Chondrocyte (in vitro differentiated cells): ENCODE results near the gene SEC11C. TPM values are rescaled to one million over a fixed set of nuclear protein-coding genes. Genes with fewer than 3 reads are reported as not detected.
"Not testable (repeated sequence)": the region's sequence is repeated elsewhere in the genome, so short reads cannot be mapped to it uniquely, and the experiment has no call there.

Experiments
- DNase-seq: peaks from one replicate; pipeline ENCODE4 v3.0.0; 2021; ENCODE audit warnings: mixed read lengths, low spot score
- H3K27ac Mint-ChIP-seq: one replicate; pipeline ENCODE4 v1.8.0; 2021; ENCODE audit warnings: mild to moderate bottlenecking, moderate library complexity, mixed read lengths; ENCODE audit not compliant: unreplicated experiment
- H3K27me3 Mint-ChIP-seq: 2 replicates; pipeline ENCODE4 v1.8.0; 2021; ENCODE audit warnings: low read depth, mixed read lengths
- H3K36me3 Mint-ChIP-seq: 2 replicates; pipeline ENCODE4 v1.8.0; 2021; ENCODE audit warnings: low read depth, mixed read lengths
- H3K4me1 Mint-ChIP-seq: 2 replicates; pipeline ENCODE4 v1.8.0; 2021; ENCODE audit warnings: low read depth, mild to moderate bottlenecking, mixed read lengths
- H3K4me3 Mint-ChIP-seq: one replicate; pipeline ENCODE4 v1.8.0; 2021; ENCODE audit warnings: mild to moderate bottlenecking, moderate library complexity, mixed read lengths; ENCODE audit not compliant: unreplicated experiment
- H3K9me3 Mint-ChIP-seq: 2 replicates; pipeline ENCODE4 v1.8.0; 2021; ENCODE audit warnings: low read depth, mixed read lengths
- CTCF ChIP-seq: fragments of 200-600 bp; sonication (generic); IDR thresholded peaks from 2 replicates; pipeline ENCODE4 v1.5.0; 2021; ENCODE audit warnings: antibody characterized with exemption, mild to moderate bottlenecking, moderate library complexity
- total RNA-seq: library from RNA; stranded (reverse); gene quantifications from 3 replicates; pipeline ENCODE4 v1.2.1, GENCODE V29; 2021

Gene SEC11C
- total RNA-seq, 1 donor from 2014 or later: 27.6 TPM

- peaks cover 22% of the 10 kb centered on the region for H3K4me1 Mint-ChIP-seq
- TF ChIP-seq CTCF: no peak
- no peak for DNase-seq
- peaks cover 4% of the 10 kb centered on the region for H3K27me3 Mint-ChIP-seq
- H3K27ac Mint-ChIP-seq: no peak overlapping the region
- no peak overlapping the region for H3K4me3 Mint-ChIP-seq
- no peaks in the 10 kb centered on the region for H3K36me3 Mint-ChIP-seq
- no peaks in the 10 kb centered on the region for H3K9me3 Mint-ChIP-seq
Measured at GRCh38 chr18:59141294-59142068, 1.8 kb downstream of the SEC11C start.

DNA sequence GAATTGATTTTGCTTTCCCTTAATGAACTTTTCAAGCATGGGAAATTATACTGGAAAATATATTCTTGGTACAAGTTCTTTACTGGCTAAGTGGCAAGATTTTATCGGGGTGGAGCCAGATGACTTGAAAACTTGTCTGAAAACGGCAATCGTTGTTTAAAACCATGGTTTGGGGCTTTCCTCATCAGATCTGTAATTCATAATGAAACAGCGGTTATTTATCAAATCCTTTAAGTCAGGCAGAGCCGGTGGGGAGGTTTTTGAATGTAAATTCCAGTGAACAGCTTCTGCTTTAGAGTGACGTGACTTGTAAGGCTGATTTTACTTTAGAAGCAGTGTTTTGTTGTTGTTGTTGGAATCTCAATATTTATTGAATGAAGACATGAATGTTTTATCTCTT, 2.6 kb downstream of the SEC11C start:
- no peak for DNase-seq
- no peak for TF ChIP-seq CTCF
- H3K27ac Mint-ChIP-seq: no peak overlapping the region
- no peaks in the 10 kb centered on the region for H3K9me3 Mint-ChIP-seq
- H3K4me1 Mint-ChIP-seq: peaks cover 22% of the 10 kb centered on the region
- no peaks in the 10 kb centered on the region for H3K27me3 Mint-ChIP-seq
- no peak overlapping the region for H3K4me3 Mint-ChIP-seq
- no peaks in the 10 kb centered on the region for H3K36me3 Mint-ChIP-seq

- peaks cover 22% of the 10 kb centered on the region for H3K4me1 Mint-ChIP-seq
- H3K9me3 Mint-ChIP-seq, H3K27me3 Mint-ChIP-seq, H3K27ac Mint-ChIP-seq, DNase-seq, H3K36me3 Mint-ChIP-seq, H3K4me3 Mint-ChIP-seq: not testable (repeated sequence)
Measured at GRCh38 chr18:59142800-59143416, 3.2 kb downstream of the SEC11C start.

DNA sequence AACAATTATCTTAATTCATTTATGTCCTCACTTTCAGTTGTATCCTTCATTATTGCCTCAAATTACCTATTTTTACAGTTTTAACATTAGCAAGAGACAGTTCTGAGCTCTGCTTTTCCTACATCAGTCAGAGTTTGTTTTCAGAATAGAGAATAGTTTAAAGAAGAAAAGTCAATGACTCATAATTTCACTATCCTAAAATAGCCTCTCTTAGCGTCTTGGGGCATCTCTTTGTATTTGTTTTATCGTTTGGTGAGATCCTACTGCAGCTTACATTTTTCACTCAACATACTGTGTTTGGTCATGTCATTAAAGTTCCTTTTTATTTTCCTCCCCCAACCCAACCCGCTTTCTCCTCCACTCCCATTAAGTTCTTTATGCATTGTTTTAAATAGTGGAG, 3.8 kb downstream of the SEC11C start:
- Mint-ChIP-seq H3K4me1 (peaks cover 22% of the 10 kb centered on the region), H3K9me3 (no peaks in the 10 kb centered on the region), H3K36me3 (no peaks in the 10 kb centered on the region), H3K27me3 (no peaks in the 10 kb centered on the region), H3K4me3 (no peak overlapping the region), H3K27ac (peak overlapping the region; percentile 8)
- no peak for TF ChIP-seq CTCF
- no peak for DNase-seq

GRCh38 chr18:59144483-59144882, 4.8 kb downstream of the SEC11C start:
- H3K4me3 Mint-ChIP-seq: no peak overlapping the region
- DNase-seq: no peak
- TF ChIP-seq CTCF: no peak
- H3K27ac Mint-ChIP-seq: no peak overlapping the region
- peaks cover 19% of the 10 kb centered on the region for H3K4me1 Mint-ChIP-seq
- H3K9me3 Mint-ChIP-seq: no peaks in the 10 kb centered on the region
- H3K27me3 Mint-ChIP-seq: no peaks in the 10 kb centered on the region
- no peaks in the 10 kb centered on the region for H3K36me3 Mint-ChIP-seq
